GDM1 (cell line): ENCODE data around the gene SMG9.

ENCODE experiments used
- DNase-seq: peaks from one replicate; lab custom pipeline; 2025; lab: John Stamatoyannopoulos, UW

SMG9 gene

DNA sequence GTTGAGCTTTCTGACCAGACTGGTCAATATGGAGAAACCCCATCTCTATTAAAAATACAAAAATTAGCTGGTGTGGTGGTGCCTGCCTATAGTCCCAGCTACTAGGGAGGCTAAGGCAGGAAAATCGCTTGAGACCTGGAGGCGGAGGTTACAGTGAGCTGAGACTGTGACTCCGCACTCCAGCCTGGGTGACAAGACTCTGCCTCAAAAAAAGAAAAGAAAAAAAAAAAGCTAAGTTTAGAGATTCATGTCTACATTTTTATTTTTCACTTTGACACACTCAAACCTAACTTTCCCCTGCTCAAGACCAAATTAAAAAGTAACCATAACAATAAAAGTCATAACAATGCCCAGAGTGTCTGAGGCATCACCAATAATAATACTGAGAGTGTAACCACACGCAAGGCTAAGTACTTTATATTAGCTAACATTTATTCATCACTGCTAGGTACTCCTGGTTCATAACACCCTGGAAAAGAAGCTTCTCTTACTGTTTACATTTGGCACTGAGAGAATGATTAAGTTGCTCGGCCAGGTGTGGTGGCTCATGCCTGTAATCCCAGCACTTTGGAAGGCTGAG is 33.2 kb downstream of the SMG9 start:
- DNase-seq = no peak

- DNase-seq = no peak
Measured at GRCh38 chr19:43720936-43721335, 33.8 kb downstream of the SMG9 start.

GRCh38 chr19:43719918-43720317 is 34.8 kb downstream of the SMG9 start:
- no peak for DNase-seq

DNA sequence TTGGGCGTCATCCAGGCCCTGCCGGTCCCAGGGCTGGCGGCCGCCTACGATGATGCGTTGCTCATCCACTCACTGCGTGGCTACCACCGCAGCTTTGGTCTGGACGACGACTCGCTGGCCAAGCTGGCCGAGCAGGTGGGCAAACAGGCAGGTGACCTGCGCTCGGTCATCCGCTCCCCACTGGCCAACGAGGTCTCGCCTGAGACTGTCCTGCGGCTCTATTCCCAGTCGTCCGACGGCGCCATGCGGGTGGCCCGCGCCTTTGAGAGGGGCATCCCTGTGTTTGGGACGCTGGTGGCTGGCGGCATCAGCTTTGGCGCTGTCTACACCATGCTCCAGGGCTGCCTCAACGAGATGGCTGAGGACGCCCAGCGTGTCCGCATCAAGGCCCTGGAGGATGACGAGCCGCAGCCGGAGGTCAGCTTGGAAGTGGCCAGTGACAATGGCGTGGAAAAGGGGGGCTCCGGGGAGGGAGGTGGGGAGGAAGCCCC is 35.3 kb downstream of the SMG9 start:
- DNase-seq = no peak

DNA sequence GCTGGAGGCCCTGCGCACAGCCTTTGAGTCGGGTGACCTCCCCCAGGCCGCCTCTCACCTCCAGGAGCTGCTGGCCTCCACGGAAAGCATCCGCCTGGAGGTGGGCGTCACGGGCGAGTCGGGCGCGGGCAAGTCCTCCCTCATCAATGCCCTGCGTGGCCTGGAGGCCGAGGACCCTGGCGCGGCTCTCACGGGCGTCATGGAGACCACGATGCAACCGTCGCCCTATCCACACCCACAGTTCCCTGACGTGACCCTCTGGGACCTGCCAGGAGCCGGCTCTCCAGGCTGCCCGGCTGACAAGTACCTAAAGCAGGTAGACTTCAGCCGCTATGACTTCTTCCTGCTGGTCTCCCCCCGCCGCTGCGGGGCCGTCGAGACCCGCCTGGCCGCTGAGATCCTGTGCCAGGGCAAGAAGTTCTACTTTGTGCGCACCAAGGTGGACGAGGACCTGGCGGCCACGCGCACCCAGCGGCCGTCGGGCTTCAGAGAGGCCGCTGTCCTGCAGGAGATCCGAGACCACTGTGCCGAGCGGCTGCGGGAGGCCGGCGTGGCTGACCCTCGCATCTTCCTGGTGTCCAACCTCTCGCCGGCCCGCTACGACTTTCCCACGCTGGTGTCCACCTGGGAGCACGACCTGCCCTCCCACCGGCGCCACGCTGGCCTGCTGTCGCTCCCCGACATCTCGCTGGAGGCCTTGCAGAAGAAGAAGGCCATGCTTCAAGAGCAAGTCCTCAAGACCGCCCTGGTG is 36.0 kb downstream of the SMG9 start:
- no peak for DNase-seq

DNA sequence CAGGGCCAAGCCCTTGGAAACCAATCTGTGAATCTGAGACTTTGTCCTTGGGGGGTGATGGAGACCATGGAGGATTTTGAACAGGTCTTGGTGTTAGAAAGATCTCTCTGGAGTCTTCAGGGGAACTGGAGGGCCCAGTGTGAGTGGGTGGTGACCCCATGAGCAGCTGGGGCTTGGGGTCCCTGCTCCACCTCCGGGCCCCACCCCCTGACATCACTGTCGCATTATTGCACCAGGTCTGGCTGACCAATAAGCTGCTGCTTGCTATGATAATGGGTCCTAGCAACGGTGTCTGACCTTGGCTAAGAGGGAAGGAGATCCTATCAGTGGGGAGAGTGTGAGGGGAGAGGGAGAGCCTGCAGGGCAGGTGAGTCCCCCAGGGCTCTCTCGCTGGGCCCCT is 39.0 kb downstream of the SMG9 start, which contains the start of gene IRGC:
IRGC (plus strand) TSS at position 301 of the 400 bp plus-strand sequence. CDS start 2,483 bp downstream, outside the sequence.
- DNase-seq = no peak

DNA sequence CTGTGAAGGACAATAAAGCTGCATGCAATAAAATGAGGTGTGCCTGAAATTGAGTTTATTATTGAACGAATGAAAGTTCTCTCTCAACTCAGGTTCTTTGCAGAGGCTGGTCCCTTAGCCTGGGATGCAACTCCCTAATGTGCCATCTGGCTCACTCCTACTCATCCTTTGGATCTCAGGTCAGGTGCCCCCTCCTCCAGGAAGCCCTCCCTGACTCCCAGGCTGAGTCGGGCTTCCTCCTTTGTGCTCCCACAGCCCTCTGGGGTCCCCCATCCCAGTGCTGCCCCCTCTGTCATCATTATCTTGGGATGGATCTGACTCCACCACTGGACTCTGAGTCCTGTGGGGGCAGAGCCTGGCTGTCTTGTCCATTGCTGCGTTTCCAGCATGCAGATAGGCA is 41.6 kb downstream of the SMG9 start:
- DNase-seq = no peak

- DNase-seq = no peak
Measured at GRCh38 chr19:43711751-43712355, 42.9 kb downstream of the SMG9 start.

GRCh38 chr19:43708716-43709115 is 46.0 kb downstream of the SMG9 start:
- no peak for DNase-seq

GRCh38 chr19:43707158-43707712 is 47.5 kb downstream of the SMG9 start:
- no peak for DNase-seq

GRCh38 chr19:43705729-43706128 is 49.0 kb downstream of the SMG9 start:
- DNase-seq = no peak

DNA sequence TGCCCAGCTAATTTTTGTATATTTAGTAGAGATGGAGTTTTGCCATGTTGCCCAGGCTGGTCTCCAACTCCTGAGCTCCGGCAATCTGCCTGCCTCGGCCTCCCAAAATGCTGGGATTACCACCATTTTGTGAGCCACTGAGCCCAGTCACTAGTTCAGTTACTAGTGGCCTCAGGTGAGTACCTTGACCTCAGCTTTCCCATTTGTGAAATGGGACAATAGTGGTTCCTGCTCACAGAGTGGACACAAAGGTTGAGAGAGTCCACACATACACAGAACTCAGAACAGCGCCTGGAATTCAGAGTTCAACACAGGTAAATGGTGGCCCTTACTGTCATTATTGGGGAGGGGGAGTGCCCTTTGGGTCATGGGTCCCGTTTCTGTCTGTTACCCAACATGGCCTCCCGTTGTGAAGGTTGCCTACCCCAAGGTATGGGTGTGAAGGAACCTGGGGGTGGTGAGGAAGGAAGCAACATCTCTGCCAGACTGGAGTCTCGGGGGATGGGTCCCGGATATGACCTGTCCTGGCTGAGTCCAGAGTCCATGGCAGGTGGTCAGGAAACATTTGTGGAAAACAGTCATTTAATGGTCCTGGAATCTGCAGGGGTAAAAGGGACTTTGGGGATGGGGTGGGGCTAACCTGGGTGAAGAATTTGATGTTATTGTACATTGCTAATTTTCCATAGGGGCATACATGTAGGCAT is 50.6 kb downstream of the SMG9 start:
- DNase-seq = no peak

- DNase-seq = no peak
Measured at GRCh38 chr19:43700395-43701000, 54.3 kb downstream of the SMG9 start.

DNA sequence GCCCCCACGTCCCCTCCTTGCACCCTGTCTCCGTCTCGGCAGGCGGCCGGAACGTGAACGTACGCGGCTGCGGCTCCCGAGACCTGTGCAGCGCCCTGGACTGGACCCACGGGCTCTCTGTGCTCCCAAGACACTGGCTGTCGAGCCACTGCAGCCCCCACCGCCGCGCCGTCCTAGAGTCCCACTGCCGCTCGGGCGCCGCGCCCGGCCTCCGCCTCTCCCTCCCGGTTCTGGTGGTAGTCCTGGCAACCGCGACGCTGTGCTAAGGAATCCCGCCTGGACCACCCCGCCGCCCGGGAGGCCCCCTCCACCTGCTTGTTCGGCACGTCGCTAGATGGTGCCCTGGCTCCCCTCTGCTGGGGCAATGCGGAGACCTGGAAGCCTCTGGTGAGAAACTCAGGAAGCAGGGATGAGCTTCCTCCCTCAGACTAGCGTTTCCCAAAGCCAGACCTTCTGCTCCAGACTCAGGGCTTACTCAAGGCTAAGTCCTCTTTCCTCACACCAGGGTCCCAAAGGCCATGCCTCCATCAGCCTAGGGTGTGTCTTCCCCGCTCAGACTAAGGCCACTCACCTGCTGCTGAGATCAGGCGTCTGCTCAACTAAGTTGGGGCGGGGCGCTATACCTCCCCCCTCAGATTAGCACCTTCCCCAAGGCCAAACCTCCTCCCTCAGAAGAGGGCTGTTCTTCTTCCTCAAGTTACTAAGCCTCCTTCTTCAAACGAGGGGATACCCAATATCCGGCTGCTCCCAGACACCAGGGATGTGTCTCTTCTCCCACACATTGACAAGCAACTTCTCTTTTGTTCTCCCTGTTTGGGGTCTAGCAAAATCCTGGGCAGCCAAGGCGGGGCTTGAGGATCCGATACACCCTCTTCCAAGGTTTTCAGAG is 55.0 kb downstream of the SMG9 start:
- no peak for DNase-seq

DNA sequence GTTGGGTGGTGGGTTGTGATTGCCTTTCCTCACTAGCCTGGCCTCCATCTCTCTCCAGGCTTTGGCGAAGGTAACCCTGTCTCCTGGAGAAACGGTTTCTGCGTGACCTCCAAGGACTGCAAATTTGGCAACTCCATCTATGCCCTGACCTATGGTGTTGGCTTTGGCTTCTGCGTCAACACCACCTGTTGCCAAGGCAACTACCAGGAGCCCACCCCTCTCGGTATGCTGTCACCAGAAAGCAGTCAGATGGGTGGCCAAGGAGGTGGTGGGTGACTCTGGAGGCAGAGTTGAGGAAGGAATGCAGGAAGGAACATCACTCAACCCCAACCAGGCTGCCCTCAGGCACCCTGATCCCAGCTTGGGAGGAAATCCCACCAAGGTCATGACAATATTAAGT is 57.5 kb downstream of the SMG9 start:
- no peak for DNase-seq

- DNase-seq = no peak
Measured at GRCh38 chr19:43695985-43696704, 58.6 kb downstream of the SMG9 start.

GRCh38 chr19:43694553-43694952 is 60.2 kb downstream of the SMG9 start:
- DNase-seq = no peak

DNA sequence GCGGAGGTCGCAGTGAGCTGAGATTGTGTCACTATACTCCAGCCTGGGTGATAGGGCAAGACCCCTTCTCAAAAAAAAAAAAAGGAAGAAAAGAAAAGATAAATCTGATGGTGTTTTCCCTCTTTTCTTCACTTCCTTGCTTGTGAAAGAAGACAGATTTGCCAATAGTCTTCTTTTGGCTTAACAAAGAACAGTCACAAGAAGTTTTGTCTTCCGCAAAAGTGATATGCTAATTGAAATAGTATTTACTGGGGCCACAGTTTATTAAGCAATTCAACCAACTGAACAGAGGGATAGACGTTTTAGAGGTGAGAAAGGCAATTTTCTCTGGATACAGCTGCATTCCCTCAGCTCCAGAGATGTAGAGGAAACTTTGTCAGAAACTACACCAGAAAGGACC is 61.9 kb downstream of the SMG9 start:
- DNase-seq = no peak

- DNase-seq = no peak
Measured at GRCh38 chr19:43692385-43692784, 62.4 kb downstream of the SMG9 start.

GRCh38 chr19:43691755-43692154 is 63.0 kb downstream of the SMG9 start:
- no peak for DNase-seq
